H1 (cell line): Measurements from ENCODE around the gene CHDH. TPM values are rescaled to one million over a fixed set of nuclear protein-coding genes. Genes with fewer than 3 reads are reported as not detected.

Source experiments
- CTCF ChIA-PET: fragments of 300-600 bp; sonication (Branson Sonifier 250); formaldehyde crosslinking; loops from one replicate; lab custom pipeline; 2021; ENCODE audit not compliant: partially characterized antibody; lab: Charles Lee
- POLR2A ChIA-PET: fragments of 300-600 bp; sonication (Branson Sonifier 250); formaldehyde crosslinking; loops from one replicate; lab custom pipeline; 2021; ENCODE audit warnings: inconsistent platforms; ENCODE audit not compliant: partially characterized antibody; lab: Charles Lee
- DNase-seq, 2 experiments: peaks; one replicate each; pipeline versions ENCODE4 v3.0.0 to v3.0.0-alpha.2; 2010 to 2022; ENCODE audit warnings: low spot score in 2 of 2, low read depth in 1 of 2, mixed read lengths in 1 of 2
- FAIRE-seq: peaks from 2 replicates; lab custom pipeline; 2011; peaks lifted over from hg19 to GRCh38; lab: Jason Lieb, UNC
- H2AFZ ChIP-seq: 2 replicates; pipeline ENCODE4 v1.8.1; 2012; ENCODE audit warnings: low read length, inconsistent platforms
- H2AK5ac ChIP-seq: 2 replicates; pipeline ENCODE4 v1.6.1; 2013; ENCODE audit warnings: low read depth, low read length
- H2BK120ac ChIP-seq: replicated peaks from 2 replicates; pipeline ENCODE3; 2013; ENCODE audit warnings: low read depth, low read length, inconsistent platforms
- H2BK12ac ChIP-seq: 2 replicates; pipeline ENCODE4 v1.6.1; 2013; ENCODE audit warnings: low read depth, low read length
- H2BK15ac ChIP-seq: 2 replicates; pipeline ENCODE4 v1.6.1; 2013; ENCODE audit warnings: low read length
- H2BK20ac ChIP-seq: 2 replicates; pipeline ENCODE4 v1.6.1; 2013; ENCODE audit warnings: low read length
- H2BK5ac ChIP-seq: 2 replicates; pipeline ENCODE4 v1.6.1; 2013; ENCODE audit warnings: low read depth, low read length
- H3K14ac ChIP-seq: 2 replicates; pipeline ENCODE4 v1.6.1; 2013; ENCODE audit warnings: inconsistent platforms; ENCODE audit not compliant: insufficient read length
- H3K18ac ChIP-seq: 2 replicates; pipeline ENCODE4 v1.6.1; 2013; ENCODE audit warnings: low read length; ENCODE audit errors: extremely low read depth
- H3K23ac ChIP-seq: 2 replicates; pipeline ENCODE4 v1.6.1; 2013; ENCODE audit warnings: inconsistent platforms; ENCODE audit not compliant: insufficient read length
- H3K23me2 ChIP-seq: 2 replicates; pipeline ENCODE4 v1.6.1; 2013; ENCODE audit warnings: low read depth, low read length
- H3K27ac ChIP-seq: 2 replicates; pipeline ENCODE4 v1.6.1; 2011; ENCODE audit warnings: low read depth, low read length, inconsistent platforms
- H3K27me3 ChIP-seq, 4 experiments: replicated peaks in 1 of 4; 1 replicate in 1 of 4; 2 replicates in 3 of 4; pipeline versions ENCODE4 v1.6.1 to v1.8.1; 2011 to 2013; ENCODE audit warnings: low read length in 3 of 4, mild to moderate bottlenecking in 3 of 4, inconsistent platforms in 2 of 4, mixed read lengths in 2 of 4, moderate library complexity in 1 of 4; ENCODE audit not compliant: control insufficient read depth in 3 of 4, insufficient read depth in 3 of 4; ENCODE audit errors: extremely low read depth in 1 of 4
- H3K36me3 ChIP-seq, 4 experiments: 2 replicates each; pipeline versions ENCODE4 v1.6.1 to v1.8.1; 2011 to 2013; ENCODE audit warnings: mild to moderate bottlenecking in 4 of 4, low read length in 3 of 4, moderate library complexity in 2 of 4, control low read depth in 1 of 4, inconsistent platforms in 1 of 4; ENCODE audit not compliant: insufficient read depth in 4 of 4, control insufficient read depth in 2 of 4
- H3K4ac ChIP-seq: replicated peaks from 2 replicates; pipeline ENCODE3; 2013; ENCODE audit warnings: low read length, low read depth, mixed read lengths, inconsistent platforms; ENCODE audit not compliant: insufficient read length
- H3K4me1 ChIP-seq, 4 experiments: replicated peaks in 1 of 4; 1 replicate in 1 of 4; 2 replicates in 3 of 4; pipeline versions ENCODE4 v1.6.1 to v1.8.1; 2011 to 2013; ENCODE audit warnings: low read length in 3 of 4, inconsistent platforms in 2 of 4, mixed read lengths in 1 of 4; ENCODE audit not compliant: insufficient read depth in 4 of 4, control insufficient read depth in 3 of 4
- H3K4me2 ChIP-seq, 2 experiments: 2 replicates each; pipeline versions ENCODE4 v1.6.1 to v1.8.1; 2011 to 2013; ENCODE audit warnings: low read depth in 2 of 2, low read length in 2 of 2, control low read depth in 1 of 2, inconsistent platforms in 1 of 2, mild to moderate bottlenecking in 1 of 2; ENCODE audit not compliant: insufficient read depth in 1 of 2
- H3K4me3 ChIP-seq, 4 experiments: fragments of 200-600, 300-600 bp in 1 of 4; sonication (generic), shearing (Covaris generic), sonication (Bioruptor Twin) in 1 of 4; 2 replicates each; pipeline versions ENCODE4 v1.5.1 to v1.8.1; 2011 to 2016; ENCODE audit warnings: low read length in 4 of 4, low read depth in 3 of 4, control low read depth in 2 of 4, inconsistent platforms in 2 of 4, mild to moderate bottlenecking in 2 of 4, mixed read lengths in 1 of 4, moderate library complexity in 1 of 4; ENCODE audit not compliant: insufficient read depth in 2 of 4; ENCODE audit errors: extremely low read depth in 1 of 4
- H3K56ac ChIP-seq: replicated peaks from 2 replicates; pipeline ENCODE3; 2013; ENCODE audit warnings: low read depth, mild to moderate bottlenecking, mixed read lengths, low read length, inconsistent platforms; ENCODE audit not compliant: insufficient read length
- H3K79me1 ChIP-seq: 2 replicates; pipeline ENCODE4 v1.6.1; 2013; ENCODE audit warnings: low read depth, low read length, control low read depth
- H3K79me2 ChIP-seq, 2 experiments: 2 replicates each; pipeline versions ENCODE4 v1.6.1 to v1.8.1; 2012 to 2013; ENCODE audit warnings: low read length in 2 of 2, mild to moderate bottlenecking in 2 of 2, inconsistent platforms in 1 of 2; ENCODE audit not compliant: insufficient read depth in 2 of 2, control insufficient read depth in 1 of 2
- H3K9ac ChIP-seq, 4 experiments: replicated peaks in 1 of 4; 1 replicate in 1 of 4; 2 replicates in 3 of 4; pipeline versions ENCODE4 v1.6.1 to v1.8.1; 2011 to 2013; ENCODE audit warnings: low read depth in 3 of 4, low read length in 3 of 4, control low read depth in 2 of 4, mild to moderate bottlenecking in 2 of 4, moderate library complexity in 2 of 4, inconsistent platforms in 1 of 4; ENCODE audit errors: extremely low read depth in 1 of 4
- H3K9me3 ChIP-seq, 2 experiments: 2 replicates each; pipeline versions ENCODE4 v1.6.1 to v1.8.1; 2012 to 2013; ENCODE audit warnings: mild to moderate bottlenecking in 2 of 2, moderate library complexity in 2 of 2, control low read depth in 1 of 2, inconsistent platforms in 1 of 2, low read depth in 1 of 2, low read length in 1 of 2, mixed read lengths in 1 of 2; ENCODE audit not compliant: insufficient read depth in 2 of 2
- H4K20me1 ChIP-seq, 2 experiments: replicated peaks in 1 of 2; 2 replicates each; pipeline versions ENCODE3 to v1.8.1; 2011 to 2013; ENCODE audit warnings: inconsistent platforms in 2 of 2, low read length in 2 of 2, mild to moderate bottlenecking in 1 of 2; ENCODE audit not compliant: insufficient read depth in 2 of 2, control insufficient read depth in 1 of 2
- H4K5ac ChIP-seq: 2 replicates; pipeline ENCODE4 v1.6.1; 2013; ENCODE audit warnings: low read length, low read depth, mixed read lengths, inconsistent platforms; ENCODE audit not compliant: insufficient read length
- H4K8ac ChIP-seq: 2 replicates; pipeline ENCODE4 v1.8.0; 2013; ENCODE audit warnings: mild to moderate bottlenecking, moderate library complexity, low read length, inconsistent platforms; ENCODE audit not compliant: insufficient read depth; ENCODE audit errors: extremely low read depth
- H4K91ac ChIP-seq: replicated peaks from 2 replicates; pipeline ENCODE3; 2013; ENCODE audit warnings: low read length, mixed read lengths, inconsistent platforms; ENCODE audit not compliant: insufficient read length
- CEBPB ChIP-seq: IDR thresholded peaks from 2 replicates; pipeline ENCODE4 v1.6.1; 2012; ENCODE audit warnings: low read depth, low read length
- GABPA ChIP-seq: IDR thresholded peaks from 2 replicates; pipeline ENCODE4 v1.6.1; 2011; ENCODE audit warnings: mild to moderate bottlenecking, low read length, moderate library complexity, borderline replicate concordance; ENCODE audit not compliant: insufficient read depth
- HDAC2 ChIP-seq, 2 experiments: fragments of 300-600 bp in 1 of 2; sonication (generic) in 1 of 2; IDR thresholded peaks; 2 replicates each; pipeline ENCODE4 v1.6.1; 2011 to 2012; ENCODE audit warnings: low read depth in 2 of 2, low read length in 2 of 2, mild to moderate bottlenecking in 2 of 2, moderate library complexity in 2 of 2, borderline replicate concordance in 1 of 2, inconsistent platforms in 1 of 2
- POLR2AphosphoS5 ChIP-seq: IDR thresholded peaks from 2 replicates; pipeline ENCODE4 v1.6.1; 2011; ENCODE audit warnings: low read depth, low read length
- USF2 ChIP-seq: IDR thresholded peaks from 2 replicates; pipeline ENCODE4 v1.6.1; 2011; ENCODE audit warnings: low read length, improper control_type of control experiment
- YY1 ChIP-seq: IDR thresholded peaks from 2 replicates; pipeline ENCODE4 v1.6.1; 2011; ENCODE audit warnings: low read depth, mild to moderate bottlenecking, low read length
- WGBS, 2 experiments: shearing (Covaris generic) in 1 of 2; methylation state at CpG; one replicate each; pipeline versions ENCODE4 v1.1.6 to v1.1.7; 2013 to 2015; ENCODE audit warnings: low lambda C conversion rate in 2 of 2, mixed read lengths in 2 of 2, inconsistent platforms in 1 of 2, low coverage in 1 of 2, missing lambda C conversion rate in 1 of 2; ENCODE audit not compliant: insufficient replicate concordance in 2 of 2, insufficient coverage in 1 of 2, insufficient read length in 1 of 2; ENCODE audit errors: extremely low coverage in 1 of 2, missing lambda C conversion rate in 1 of 2; 5-methylcytosine and 5-hydroxymethylcytosine counted together
- polyA plus RNA-seq, 7 experiments: library from polyadenylated mRNA; depleted of rRNA in 3 of 7; stranded (reverse) in 5 of 7; unstranded in 2 of 7; fragments of >200 nt in 5 of 7; fragments of 200-250 nt in 2 of 7; gene quantifications; 1 replicate in 5 of 7; 2 replicates in 1 of 7; 4 replicates in 1 of 7; pipeline versions ENCODE4 v1.2.1 to v1.2.3, GENCODE V29; 2011 to 2013; ENCODE audit warnings: missing spikeins in 2 of 7, mixed read lengths in 2 of 7
- total RNA-seq: library from RNA; stranded (reverse); fragmentation: NEBNext Ultra II Directional; extraction: Animal tissue kit (Norgen Biotek cat#: 25700); gene quantifications from 2 replicates; pipeline ENCODE4 v1.2.1, GENCODE V29; 2021

Gene CHDH
- total and polyA plus RNA-seq, 2 of the 8 experiments (the other 6 are each of a cell fraction or from before 2014, with no cell fraction given) = 4.9 to 10.3 TPM

- ChIA-PET POLR2A (interaction anchor here (1.2 kb wide), 1 partner anchor 9 kb away, joined by 5 read pairs; no protein-coding TSS in a partner anchor), CTCF (interaction anchor here (1.3 kb wide), 2 partner anchors 16 to 110 kb away, joined by 3 read pairs; no protein-coding TSS in a partner anchor)
- Histone ChIP-seq H4K8ac (no peak overlapping the region), H4K20me1 (peaks cover 0 to 6% of the 10 kb centered on the region in 2 experiments), H3K56ac (no peak overlapping the region), H3K79me1 (no peaks in the 10 kb centered on the region), H3K36me3 (no peaks in the 10 kb centered on the region), H2AK5ac (no peak overlapping the region), H3K4ac (no peak overlapping the region), H4K91ac (no peak overlapping the region), H3K4me2 (no peak overlapping the region), H3K9me3 (no peaks in the 10 kb centered on the region), H3K23ac (no peak overlapping the region), H3K4me3 (no peak overlapping the region), H3K18ac (no peak overlapping the region), H3K14ac (no peak overlapping the region), H3K79me2 (no peaks in the 10 kb centered on the region), H2BK5ac (no peak overlapping the region), H2BK20ac (no peak overlapping the region), H2BK12ac (no peak overlapping the region), H3K9ac (no peak overlapping the region), H3K27ac (no peak overlapping the region), H3K27me3 (no peaks in the 10 kb centered on the region; a peak in 1 of 7 replicates), H2BK15ac (no peak overlapping the region), H3K23me2 (peaks cover 6% of the 10 kb centered on the region; the same call in 1 of the 2 replicates), H2BK120ac (no peak overlapping the region), H4K5ac (no peak overlapping the region), H2AFZ (no peak overlapping the region), H3K4me1 (peaks cover 0 to 7% (median 0%) of the 10 kb centered on the region in 4 experiments; a peak in 3 of 7 replicates)
- no peak for TF ChIP-seq POLR2AphosphoS5
- no peak for TF ChIP-seq USF2
- TF ChIP-seq CEBPB = no peak
- no peak for TF ChIP-seq HDAC2 (IDR thresholded peaks at IDR 0.05; ENCODE audit: borderline replicate concordance in 1 of 2, low read depth in 2 of 2, low read length in 2 of 2)
- TF ChIP-seq GABPA = no peak
- no peak for TF ChIP-seq YY1
- FAIRE-seq (no peak), DNase-seq (no peak)
- 92% methylated on average over 12 of the region's 12 CpGs; no CpG with 5 or more reads in 1 of the 2 experiments for WGBS, 2 experiments
Measured at GRCh38 chr3:53809267-53809666, 37.0 kb downstream of the CHDH start.
